DND-41 (cell line): ENCODE measurements around the gene METTL4.
A peak's percentile ranks its signal among the peaks of the same experiment; 100 is the strongest.

Experiments used
- ATAC-seq: fragments of 200-7000 bp; cut with Tn5 transposase; 3 replicates; pipeline ENCODE4 v1.9.1; 2021; ENCODE audit warnings: low read depth; ENCODE audit not compliant: insufficient read depth
- DNase-seq: peaks from one replicate; pipeline ENCODE4 v3.0.0-alpha.2; 2020
- H2AFZ ChIP-seq: 2 replicates; pipeline ENCODE4 v1.6.0; 2012; ENCODE audit warnings: low read depth, low read length
- H3K27ac ChIP-seq: 2 replicates; pipeline ENCODE4 v1.5.1; 2012; ENCODE audit warnings: low read length, inconsistent platforms
- H3K27me3 ChIP-seq: fragments of 200-600 bp; sonication (generic); 2 replicates; pipeline ENCODE4 v1.6.0; 2012; ENCODE audit warnings: low read length, mild to moderate bottlenecking, inconsistent platforms; ENCODE audit not compliant: insufficient read depth, poor library complexity
- H3K36me3 ChIP-seq: 2 replicates; pipeline ENCODE4 v1.5.1; 2012; ENCODE audit warnings: low read length, inconsistent platforms; ENCODE audit not compliant: insufficient read depth
- H3K4me1 ChIP-seq: 2 replicates; pipeline ENCODE4 v1.5.1; 2012; ENCODE audit warnings: mild to moderate bottlenecking, low read length; ENCODE audit not compliant: insufficient read depth
- H3K4me2 ChIP-seq: 2 replicates; pipeline ENCODE4 v1.6.0; 2012; ENCODE audit warnings: mild to moderate bottlenecking, moderate library complexity, low read length, inconsistent platforms; ENCODE audit not compliant: insufficient read depth
- H3K4me3 ChIP-seq, 2 experiments: fragments of 200-600 bp in 1 of 2; shearing (Covaris generic) in 1 of 2; 2 replicates each; pipeline ENCODE4 v1.5.1; 2012 to 2016; ENCODE audit warnings: inconsistent platforms in 2 of 2, low read length in 2 of 2, mild to moderate bottlenecking in 2 of 2, low read depth in 1 of 2, moderate library complexity in 1 of 2
- H3K79me2 ChIP-seq: 2 replicates; pipeline ENCODE4 v1.6.0; 2012; ENCODE audit warnings: low read length, inconsistent platforms; ENCODE audit not compliant: insufficient read depth
- H3K9ac ChIP-seq: 2 replicates; pipeline ENCODE4 v1.6.0; 2012; ENCODE audit warnings: low read depth, mild to moderate bottlenecking, inconsistent platforms, low read length, moderate library complexity
- H3K9me3 ChIP-seq: 2 replicates; pipeline ENCODE4 v1.5.1; 2012; ENCODE audit warnings: low read length, moderate library complexity, mild to moderate bottlenecking, inconsistent platforms; ENCODE audit not compliant: insufficient read depth, severe bottlenecking
- H4K20me1 ChIP-seq: 2 replicates; pipeline ENCODE4 v1.6.0; 2012; ENCODE audit warnings: low read length; ENCODE audit not compliant: insufficient read depth
- CTCF ChIP-seq: IDR thresholded peaks from 2 replicates; pipeline ENCODE4 v1.5.1; 2012; ENCODE audit warnings: borderline replicate concordance, low read length, moderate library complexity, mild to moderate bottlenecking; ENCODE audit not compliant: poor library complexity, severe bottlenecking; ENCODE audit errors: extremely low read depth
- EZH2 ChIP-seq: IDR thresholded peaks from 3 replicates; pipeline ENCODE4 v1.6.1; 2012; ENCODE audit warnings: borderline replicate concordance, low read depth, mild to moderate bottlenecking, moderate library complexity, low read length, inconsistent platforms; ENCODE audit not compliant: severe bottlenecking

Gene METTL4

DNA sequence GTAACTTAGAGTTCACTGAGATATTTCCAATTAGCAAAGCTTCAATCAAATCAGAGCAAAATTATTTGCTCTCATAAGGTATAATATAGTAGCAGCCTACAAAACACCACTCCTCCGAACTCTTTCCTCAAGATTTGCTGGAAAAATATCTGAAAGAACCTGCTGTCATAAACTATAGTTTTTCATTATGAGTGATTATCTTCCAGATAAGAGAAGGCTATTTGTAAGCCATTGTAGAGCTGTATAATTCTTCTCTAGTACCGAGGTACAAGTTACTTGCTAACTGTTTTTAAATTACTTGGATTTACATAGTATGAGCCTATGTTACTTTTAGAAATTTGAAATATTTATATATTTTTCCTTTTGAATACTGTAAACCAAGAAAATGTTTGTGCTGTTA lies 2.1 kb upstream of the METTL4 start:
- Histone ChIP-seq H3K4me1 (peaks cover 62% of the 10 kb centered on the region), H3K4me2 (peak overlapping the region; percentile 77), H3K27me3 (no peaks in the 10 kb centered on the region), H3K9ac (peak overlapping the region; percentile 85), H3K4me3 (peak overlapping the region; percentile 67 to 73; a peak in 3 of 4 replicates), H2AFZ (no peak overlapping the region), H3K79me2 (peaks cover 97% of the 10 kb centered on the region), H3K27ac (peak overlapping the region; percentile 95; the same call in 1 of the 2 replicates), H3K9me3 (no peaks in the 10 kb centered on the region), H3K36me3 (peaks cover 55% of the 10 kb centered on the region), H4K20me1 (no peaks in the 10 kb centered on the region)
- DNase-seq (no peak), ATAC-seq (no peak)
- no peak for TF ChIP-seq EZH2
- no peak for TF ChIP-seq CTCF

DNA sequence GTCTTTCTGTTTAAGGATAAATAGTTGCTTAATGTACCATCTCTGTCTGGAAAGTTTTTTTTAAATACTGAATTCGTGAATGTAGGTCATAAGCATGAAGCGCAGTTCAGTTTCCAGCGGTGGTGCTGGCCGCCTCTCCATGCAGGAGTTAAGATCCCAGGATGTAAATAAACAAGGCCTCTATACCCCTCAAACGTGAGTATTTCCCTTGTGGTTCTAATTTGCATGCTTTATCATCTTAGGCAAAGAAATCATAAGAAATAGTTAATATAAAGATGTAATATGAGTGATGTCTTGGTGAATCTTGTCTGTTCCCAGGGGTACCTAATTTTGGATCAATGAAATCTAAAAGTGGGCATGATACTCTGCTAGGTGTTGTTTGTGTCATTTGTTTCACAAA lies 1.6 kb upstream of the METTL4 start:
- Histone ChIP-seq H4K20me1 (no peaks in the 10 kb centered on the region), H3K9ac (peak overlapping the region; percentile 85), H3K9me3 (no peaks in the 10 kb centered on the region), H3K36me3 (peaks cover 52% of the 10 kb centered on the region), H3K4me3 (peak overlapping the region; percentile 67 to 73), H3K27ac (peak overlapping the region; percentile 95), H2AFZ (no peak overlapping the region), H3K4me2 (peak overlapping the region; percentile 77), H3K79me2 (peaks cover 98% of the 10 kb centered on the region), H3K4me1 (peaks cover 67% of the 10 kb centered on the region), H3K27me3 (no peaks in the 10 kb centered on the region)
- TF ChIP-seq CTCF (no peak), EZH2 (no peak)
- DNase-seq (no peak), ATAC-seq (no peak)

GRCh38 chr18:2572171-2572569 lies 865 bp upstream of the METTL4 start:
- H2AFZ ChIP-seq = peak overlapping the region; percentile 82
- no peaks in the 10 kb centered on the region for H4K20me1 ChIP-seq
- H3K4me3 ChIP-seq = peak overlapping the region; percentile 67 to 73
- peaks cover 98% of the 10 kb centered on the region for H3K79me2 ChIP-seq
- H3K27ac ChIP-seq = peak overlapping the region; percentile 95
- H3K36me3 ChIP-seq = peaks cover 51% of the 10 kb centered on the region
- no peaks in the 10 kb centered on the region for H3K9me3 ChIP-seq
- peaks cover 60% of the 10 kb centered on the region for H3K4me1 ChIP-seq
- no peak for DNase-seq
- no peaks in the 10 kb centered on the region for H3K27me3 ChIP-seq
- TF ChIP-seq CTCF (no peak), EZH2 (no peak)
- H3K9ac ChIP-seq = peak overlapping the region; percentile 85
- peak; percentile 31 for ATAC-seq
- peak overlapping the region; percentile 77 for H3K4me2 ChIP-seq
